Measurements from ENCODE around the gene PALM.

DNA sequence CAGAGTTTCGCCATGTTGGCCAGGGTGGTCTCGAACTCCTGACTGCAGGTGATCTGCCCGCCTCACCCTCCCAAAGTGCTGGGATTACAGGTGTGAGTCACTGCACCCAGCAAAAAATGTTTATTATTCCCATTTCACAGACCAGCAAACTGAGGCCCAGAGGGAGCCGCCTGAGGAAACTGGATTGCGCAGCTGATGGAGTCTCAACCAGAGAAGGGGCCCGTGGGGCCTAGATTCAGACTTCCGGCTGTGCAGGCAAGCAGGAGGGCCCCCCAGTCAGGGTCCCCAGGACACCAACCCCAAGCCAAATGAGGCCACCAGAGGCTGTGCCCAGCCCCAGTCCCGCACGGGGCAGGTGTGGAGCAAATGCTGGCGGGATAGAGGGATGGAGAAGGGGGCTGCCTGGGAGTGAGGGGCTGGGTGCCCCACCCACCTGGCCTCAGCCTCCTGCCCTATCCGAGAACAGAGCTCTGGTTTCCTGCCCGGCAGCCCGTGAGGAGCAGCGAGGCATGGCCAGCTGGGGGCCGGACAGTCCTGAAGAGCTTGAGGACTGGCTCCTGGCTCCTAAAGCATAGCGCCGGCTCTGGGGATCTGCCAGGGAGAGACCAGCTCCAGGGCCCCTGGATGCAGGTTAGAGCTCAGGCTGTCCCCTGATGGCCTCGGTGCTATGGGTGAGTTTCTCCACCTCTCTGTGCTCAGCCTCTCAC, 64.1 kb downstream of the PALM start:
- TF ChIP-seq, protein P1, sequence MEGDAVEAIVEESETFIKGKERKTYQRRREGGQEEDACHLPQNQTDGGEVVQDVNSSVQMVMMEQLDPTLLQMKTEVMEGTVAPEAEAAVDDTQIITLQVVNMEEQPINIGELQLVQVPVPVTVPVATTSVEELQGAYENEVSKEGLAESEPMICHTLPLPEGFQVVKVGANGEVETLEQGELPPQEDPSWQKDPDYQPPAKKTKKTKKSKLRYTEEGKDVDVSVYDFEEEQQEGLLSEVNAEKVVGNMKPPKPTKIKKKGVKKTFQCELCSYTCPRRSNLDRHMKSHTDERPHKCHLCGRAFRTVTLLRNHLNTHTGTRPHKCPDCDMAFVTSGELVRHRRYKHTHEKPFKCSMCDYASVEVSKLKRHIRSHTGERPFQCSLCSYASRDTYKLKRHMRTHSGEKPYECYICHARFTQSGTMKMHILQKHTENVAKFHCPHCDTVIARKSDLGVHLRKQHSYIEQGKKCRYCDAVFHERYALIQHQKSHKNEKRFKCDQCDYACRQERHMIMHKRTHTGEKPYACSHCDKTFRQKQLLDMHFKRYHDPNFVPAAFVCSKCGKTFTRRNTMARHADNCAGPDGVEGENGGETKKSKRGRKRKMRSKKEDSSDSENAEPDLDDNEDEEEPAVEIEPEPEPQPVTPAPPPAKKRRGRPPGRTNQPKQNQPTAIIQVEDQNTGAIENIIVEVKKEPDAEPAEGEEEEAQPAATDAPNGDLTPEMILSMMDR (optimal IDR thresholded peaks at IDR 0.05 in 1 of 3, IDR thresholded peaks at IDR 0.05 in 1 of 3, conservative IDR thresholded peaks at IDR 0.05 in 1 of 3; ENCODE audit: extremely low read depth in 1 of 3, insufficient read depth in 2 of 3, low read length in 3 of 3) = no peak
- TF ChIP-seq EZH2 (IDR thresholded peaks at IDR 0.05; ENCODE audit: low read length) = no peak
